GM18511 (cell line): ENCODE measurements around the gene PDXP.
"Not testable (repeated sequence)": the region's sequence is repeated elsewhere in the genome, so short reads cannot be mapped to it uniquely, and the experiment has no call there.

Source experiments
- ATAC-seq: cut with Tn5 transposase; IDR thresholded peaks from one replicate; pipeline ENCODE4 v1.9.1; 2021; ENCODE audit warnings: mild to moderate bottlenecking, moderate library complexity; ENCODE audit not compliant: unreplicated experiment

The PDXP gene

DNA sequence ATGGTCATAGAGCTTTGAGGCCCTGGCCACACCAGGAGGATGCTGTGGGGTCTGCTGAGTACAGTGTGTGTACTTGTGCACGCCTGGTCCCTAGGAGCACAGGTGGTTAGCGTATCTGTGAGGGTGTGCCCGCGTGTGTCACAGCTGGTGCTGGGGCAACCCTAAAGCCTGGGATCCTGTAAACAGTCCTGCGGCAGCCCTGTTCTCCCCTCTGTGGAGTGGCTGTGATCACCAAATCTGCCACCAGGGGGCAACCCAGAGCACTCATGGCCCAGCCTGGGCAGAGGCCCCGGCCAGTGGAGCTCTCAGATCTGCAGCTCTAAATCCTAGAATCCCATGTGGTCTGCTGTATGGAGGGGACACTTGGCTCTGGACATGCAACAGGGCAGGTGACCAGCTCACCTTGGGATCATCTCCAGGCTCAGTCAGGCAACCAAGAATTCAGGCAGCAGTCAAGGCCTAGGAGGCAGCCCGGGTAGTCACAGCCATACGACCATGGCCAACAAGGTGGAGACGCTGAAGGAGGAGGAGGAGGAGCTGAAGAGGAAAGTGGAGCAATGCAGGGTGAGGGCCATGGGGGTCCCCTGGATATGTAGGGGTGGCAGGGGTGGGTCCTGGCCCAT, 15.2 kb upstream of the PDXP start:
- ATAC-seq: no peak

DNA sequence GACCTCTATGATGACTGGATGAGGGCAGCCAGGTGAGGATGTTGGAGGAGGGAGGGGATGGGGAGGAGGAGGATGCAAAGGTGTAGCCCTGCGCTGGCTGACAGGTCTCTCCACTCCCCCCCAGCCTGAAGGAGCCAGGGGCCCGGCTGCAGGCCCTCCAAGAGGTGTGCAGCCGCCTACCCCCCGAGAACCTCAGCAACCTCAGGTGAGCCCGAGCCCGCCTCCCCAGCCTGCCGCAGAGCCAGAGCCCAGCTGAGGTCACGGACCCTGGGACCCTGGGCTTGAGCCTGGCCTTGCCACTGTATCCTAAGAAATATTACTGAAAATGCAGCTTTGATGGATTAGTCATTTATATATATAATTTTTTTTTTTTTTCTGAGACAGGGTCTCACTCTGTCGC, 11.2 kb upstream of the PDXP start:
- ATAC-seq: no peak

- no peak for ATAC-seq
Observed at GRCh38 chr22:37647928-37648327, 10.6 kb upstream of the PDXP start.

DNA sequence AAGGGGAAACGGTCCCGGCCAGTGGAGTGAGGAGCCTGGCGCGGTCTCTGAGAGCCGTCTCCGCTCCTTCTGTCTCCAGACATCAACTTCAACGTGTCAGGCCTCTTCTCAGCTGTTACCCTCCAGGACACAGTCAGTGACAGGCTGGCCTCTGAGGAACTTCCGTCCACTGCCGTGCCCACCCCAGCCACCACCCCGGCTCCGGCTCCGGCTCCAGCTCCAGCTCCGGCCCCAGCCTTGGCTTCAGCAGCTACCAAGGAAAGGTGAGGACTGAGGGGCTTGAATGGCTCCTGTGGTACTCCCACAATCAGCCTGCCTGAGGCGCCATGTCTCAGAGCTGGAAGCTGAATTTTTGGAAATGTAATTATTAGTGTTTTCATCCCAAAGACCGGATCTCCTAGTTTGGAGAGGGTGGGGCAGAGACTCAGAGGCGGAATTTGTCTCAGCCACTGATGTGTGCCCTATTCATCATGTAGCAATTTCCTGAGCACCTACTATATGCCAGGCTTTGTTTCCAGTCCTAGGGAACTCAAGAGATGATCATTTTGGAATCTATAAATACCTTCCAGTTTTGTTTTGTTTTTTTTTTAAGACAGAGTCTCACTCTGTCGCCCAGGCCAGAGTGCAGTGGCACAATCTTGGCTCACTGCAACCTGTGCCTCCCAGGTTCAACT, 7.9 kb upstream of the PDXP start:
- ATAC-seq: no peak

DNA sequence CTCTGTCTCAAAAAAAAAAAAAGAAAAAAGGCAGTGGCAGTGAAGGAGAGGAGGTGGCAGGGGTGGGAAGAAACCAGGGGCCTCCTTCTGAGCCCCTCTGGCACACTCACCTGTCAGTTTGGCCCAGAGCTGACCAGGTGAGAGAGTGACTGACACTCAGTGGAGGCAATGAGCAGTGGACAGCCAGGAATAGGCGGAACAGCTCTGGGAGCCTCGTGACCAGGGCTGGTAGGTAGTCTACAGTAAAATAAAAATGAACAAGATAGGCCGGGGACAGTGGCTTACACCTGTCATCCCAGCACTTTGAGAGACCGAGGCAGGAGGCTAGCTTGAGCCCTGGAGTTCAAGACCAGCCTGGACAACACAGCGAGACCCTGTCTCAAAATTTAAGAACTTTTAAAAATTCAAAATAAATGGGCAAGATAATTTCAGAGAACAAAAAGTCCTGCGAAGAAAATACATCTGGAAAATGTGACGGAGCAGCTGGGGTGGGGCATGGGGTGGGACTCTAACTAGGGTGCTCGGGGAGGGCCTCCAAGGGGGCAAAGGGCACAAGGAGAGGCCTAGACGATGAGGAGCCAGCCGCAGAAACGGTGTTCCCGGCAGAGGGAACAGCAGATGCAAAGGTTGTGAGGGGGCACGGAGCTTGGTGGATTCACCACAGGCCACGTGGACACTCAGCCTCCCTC, 3.8 kb upstream of the PDXP start:
- no peak for ATAC-seq

DNA sequence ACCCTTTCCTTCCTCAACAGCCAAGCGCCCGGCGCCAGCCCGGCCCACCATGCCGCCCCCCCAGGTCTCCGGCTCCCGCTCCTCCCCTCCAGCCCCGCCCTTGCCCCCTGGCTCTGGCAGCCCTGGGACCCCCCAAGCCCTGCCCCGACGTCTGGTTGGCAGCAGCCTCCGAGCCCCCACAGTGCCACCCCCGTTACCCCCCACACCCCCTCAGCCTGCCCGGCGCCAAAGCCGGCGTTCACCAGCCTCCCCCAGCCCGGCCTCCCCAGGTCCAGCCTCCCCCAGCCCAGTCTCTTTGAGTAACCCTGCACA, 3.3 kb upstream of the PDXP start:
- no peak for ATAC-seq

DNA sequence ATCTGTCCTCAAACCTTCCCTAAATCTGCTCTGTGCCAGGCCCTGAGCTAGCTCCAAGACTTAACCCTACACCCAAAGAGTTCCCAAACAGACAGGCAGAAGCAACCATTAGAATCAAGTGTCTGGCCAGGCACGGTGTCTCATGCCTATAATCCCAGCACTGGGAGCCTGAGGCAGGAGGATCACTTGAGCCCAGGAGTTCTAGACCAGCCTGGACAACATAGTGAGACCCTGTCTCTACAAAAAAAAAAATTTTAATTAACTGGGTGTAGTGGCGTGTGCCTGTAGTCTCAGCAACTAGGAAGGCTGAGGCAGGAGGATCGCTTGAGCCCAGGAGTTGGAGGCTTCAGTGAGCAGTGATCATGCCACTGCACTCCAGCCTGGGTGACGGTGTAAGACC, 1.9 kb upstream of the PDXP start:
- not testable (repeated sequence) for ATAC-seq

- no peak for ATAC-seq
Observed at GRCh38 chr22:37657590-37658132, 862 bp upstream of the PDXP start.

DNA sequence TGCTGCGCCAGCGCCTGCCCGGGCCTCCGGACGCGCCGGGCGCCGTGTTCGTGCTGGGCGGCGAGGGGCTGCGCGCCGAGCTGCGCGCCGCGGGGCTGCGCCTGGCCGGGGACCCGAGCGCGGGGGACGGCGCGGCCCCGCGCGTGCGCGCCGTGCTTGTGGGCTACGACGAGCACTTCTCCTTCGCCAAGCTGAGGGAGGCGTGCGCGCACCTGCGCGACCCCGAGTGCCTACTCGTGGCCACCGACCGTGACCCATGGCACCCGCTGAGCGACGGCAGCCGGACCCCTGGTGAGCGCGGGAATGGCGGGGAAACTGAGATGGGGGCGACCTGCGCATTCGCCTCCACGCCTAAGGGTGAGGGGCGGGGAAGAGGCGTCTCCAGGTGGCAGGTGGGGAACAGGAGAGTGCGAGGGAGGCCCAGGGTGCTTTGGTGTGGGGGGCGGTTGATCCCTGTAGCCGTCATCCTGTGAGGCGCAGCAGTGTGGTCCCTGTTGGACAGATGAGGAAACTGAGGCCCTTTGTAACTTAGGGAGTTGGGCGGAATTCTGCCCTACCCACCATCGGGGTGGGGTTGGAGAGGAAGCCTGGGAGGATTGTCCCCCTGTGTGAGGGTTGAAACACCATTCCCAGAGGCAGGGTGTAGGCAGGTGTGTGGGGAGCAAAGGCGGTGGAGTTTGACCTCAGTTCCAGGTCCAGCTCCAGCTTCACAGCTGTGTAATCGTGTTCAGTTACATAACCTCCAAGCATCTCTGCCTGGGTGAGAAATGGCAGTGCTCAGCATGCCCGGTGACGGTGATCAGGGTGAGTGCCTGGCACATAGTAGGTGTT, 758 bp downstream of the PDXP start:
- ATAC-seq: peak; percentile 10

- no peak for ATAC-seq
Observed at GRCh38 chr22:37659897-37660708, 1.6 kb downstream of the PDXP start.

- ATAC-seq: no peak
Observed at GRCh38 chr22:37660709-37661045, 2.2 kb downstream of the PDXP start.

- no peak for ATAC-seq
Observed at GRCh38 chr22:37661160-37661924, 2.8 kb downstream of the PDXP start.

DNA sequence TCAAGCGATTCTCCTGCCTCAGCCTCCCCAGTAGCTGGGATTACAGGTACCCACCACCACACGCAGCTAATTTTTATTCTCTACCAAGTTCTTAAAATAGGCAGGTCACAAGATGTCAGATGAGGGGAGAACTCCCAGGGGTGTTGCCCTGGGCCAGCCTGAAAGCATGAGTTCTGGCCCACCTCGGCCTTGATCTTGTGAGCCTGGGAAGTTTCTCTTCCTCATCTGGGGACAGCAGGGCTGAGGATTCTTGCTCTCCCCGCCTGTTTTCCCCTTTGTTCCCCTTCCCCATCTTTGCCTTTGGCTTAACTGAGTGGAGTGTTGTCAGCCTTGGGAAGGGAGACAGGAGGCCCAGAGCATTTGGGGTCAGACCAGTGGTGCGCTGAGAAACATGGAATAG, 3.5 kb downstream of the PDXP start:
- no peak for ATAC-seq

DNA sequence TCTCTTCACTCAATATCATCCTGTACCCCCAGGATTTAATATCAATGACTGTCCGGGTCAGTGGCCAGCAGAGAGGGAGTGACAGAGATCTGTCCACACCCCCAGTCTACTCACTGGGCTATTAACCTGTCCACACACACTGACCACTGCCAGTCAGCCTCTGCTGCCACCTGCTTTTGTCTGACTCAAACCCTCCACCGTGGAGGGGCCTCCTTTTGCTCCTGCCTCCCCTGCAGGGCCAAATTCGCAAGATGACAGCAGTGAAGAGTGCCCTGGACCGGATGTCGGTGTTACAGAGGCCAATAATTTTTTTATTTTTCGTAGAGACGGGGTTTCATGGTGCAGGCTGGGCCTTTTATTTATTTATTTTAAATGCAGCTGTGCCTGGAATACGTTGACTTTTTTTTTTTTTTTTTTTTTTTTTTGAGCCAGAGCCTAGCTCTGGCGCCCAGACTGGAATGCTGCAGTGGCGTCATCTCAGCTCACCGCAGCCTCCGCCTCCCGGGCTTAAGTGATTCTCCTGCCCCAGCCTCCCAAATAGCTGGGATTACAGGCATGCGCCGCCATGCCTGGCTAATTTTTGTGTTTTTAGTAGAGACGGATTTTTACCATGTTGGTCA, 5.1 kb downstream of the PDXP start:
- ATAC-seq: no peak

DNA sequence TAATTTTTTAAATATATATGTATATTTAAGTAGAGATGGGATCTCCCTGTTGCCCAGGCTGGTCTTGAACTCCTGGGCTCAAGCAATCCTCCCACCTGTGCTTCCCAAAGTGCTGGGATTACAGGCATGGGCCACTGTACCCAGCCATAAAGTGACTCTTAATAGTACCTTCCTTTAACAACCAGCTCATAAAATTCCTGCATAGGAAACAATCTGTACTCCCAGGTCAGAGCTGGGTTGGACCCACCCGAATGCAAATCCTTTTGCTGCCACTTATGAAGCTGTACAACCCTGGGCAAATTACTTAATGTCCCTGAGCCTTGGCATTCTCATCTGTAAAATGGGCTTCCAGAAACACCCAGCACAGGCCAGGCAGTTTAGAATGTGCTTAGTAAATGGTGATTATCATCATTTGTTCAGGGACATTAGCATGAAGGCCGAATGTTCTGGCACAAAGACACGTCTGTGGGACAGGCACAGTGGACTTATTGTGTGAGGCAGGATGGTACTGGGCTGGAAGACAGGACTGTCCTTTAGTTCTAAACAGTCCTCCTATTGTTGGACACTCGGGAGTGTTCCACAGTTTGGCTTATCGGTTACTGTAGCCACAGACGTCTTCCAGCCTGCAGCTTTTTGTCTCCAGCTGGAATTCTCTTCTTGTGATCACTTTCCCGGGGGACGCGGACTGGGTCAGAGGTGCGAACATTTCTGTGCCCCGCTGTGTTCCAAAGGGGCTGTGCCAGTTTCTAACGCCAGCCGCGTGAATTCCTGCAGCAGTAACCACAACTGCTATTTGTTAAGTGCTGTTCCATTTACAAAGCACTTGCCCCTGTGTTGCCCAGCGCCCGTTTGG, 6.0 kb downstream of the PDXP start:
- ATAC-seq: no peak

GRCh38 chr22:37665487-37665886, 7.0 kb downstream of the PDXP start:
- no peak for ATAC-seq

DNA sequence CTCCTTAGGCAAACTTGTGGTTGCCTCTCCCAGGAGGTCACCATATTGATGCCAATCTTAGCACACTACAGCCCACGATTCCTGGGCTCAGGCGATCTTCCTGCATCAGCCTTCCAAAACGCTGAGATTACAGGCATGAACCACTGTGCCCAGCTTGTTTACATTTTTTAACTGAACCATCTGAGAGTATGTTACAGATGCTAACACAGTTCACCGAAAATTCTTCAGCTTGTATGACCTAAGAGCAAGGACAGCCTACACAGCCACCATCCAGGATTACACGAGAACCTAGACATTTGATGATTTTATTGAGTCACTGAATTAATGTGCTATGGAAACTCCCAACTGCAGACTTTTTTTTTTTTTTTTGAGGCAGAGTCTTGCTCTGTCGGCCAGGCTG, 11.1 kb downstream of the PDXP start:
- ATAC-seq: no peak

GRCh38 chr22:37672206-37672919, 13.8 kb downstream of the PDXP start:
- ATAC-seq: no peak
